WTC11 (cell line): Measurements from ENCODE around the gene SELENOF. TPM values are rescaled to one million over a fixed set of nuclear protein-coding genes. Genes with fewer than 3 reads are reported as not detected.

Experiments used
- ATAC-seq: fragments of 200-7000 bp; cut with Tn5 transposase; 2 replicates; pipeline ENCODE4 v1.10.0; 2021; ENCODE audit warnings: mild to moderate bottlenecking, moderate library complexity
- CTCF ChIA-PET: fragments of 300-600 bp; sonication (Branson Sonifier 250); formaldehyde crosslinking; loops from one replicate; lab custom pipeline; 2021; ENCODE audit warnings: antibody characterized with exemption; lab: Charles Lee
- POLR2A ChIA-PET: fragments of 350-600 bp; sonication (Branson Sonifier 250); formaldehyde crosslinking; loops from one replicate; lab custom pipeline; 2021; ENCODE audit warnings: antibody characterized with exemption; lab: Charles Lee
- DNase-seq: peaks from one replicate; pipeline ENCODE4 v3.0.0; 2021; ENCODE audit warnings: low spot score
- H3K27ac Mint-ChIP-seq: 2 replicates; pipeline ENCODE4 v1.8.0; 2021; ENCODE audit warnings: mixed read lengths
- H3K27me3 Mint-ChIP-seq: 2 replicates; pipeline ENCODE4 v1.8.0; 2021; ENCODE audit warnings: low read depth, mild to moderate bottlenecking, moderate library complexity, mixed read lengths
- H3K36me3 Mint-ChIP-seq: 2 replicates; pipeline ENCODE4 v1.8.0; 2021; ENCODE audit warnings: mixed read lengths
- H3K4me1 Mint-ChIP-seq: 2 replicates; pipeline ENCODE4 v1.8.0; 2022; ENCODE audit warnings: mixed read lengths
- H3K4me3 Mint-ChIP-seq: 2 replicates; pipeline ENCODE4 v1.8.0; 2021; ENCODE audit warnings: mild to moderate bottlenecking, moderate library complexity, mixed read lengths
- H3K9me3 Mint-ChIP-seq: 2 replicates; pipeline ENCODE4 v1.8.0; 2021; ENCODE audit warnings: mixed read lengths
- AFF4 ChIP-seq: sonication (generic); formaldehyde crosslinking; IDR thresholded peaks from 2 replicates; pipeline ENCODE4 v1.8.1; 2023; ENCODE audit warnings: mild to moderate bottlenecking, missing genetic modification reagents, borderline replicate concordance
- ARID4B ChIP-seq: sonication (generic); formaldehyde crosslinking; IDR thresholded peaks from 2 replicates; pipeline ENCODE4 v1.8.0; 2023; ENCODE audit warnings: missing genetic modification reagents, mild to moderate bottlenecking, borderline replicate concordance
- CTCF ChIP-seq: fragments of 200-600 bp; IDR thresholded peaks from 2 replicates; pipeline ENCODE4 v1.8.0; 2022; ENCODE audit warnings: antibody characterized with exemption
- E2F5 ChIP-seq: sonication (generic); formaldehyde crosslinking; IDR thresholded peaks from 2 replicates; pipeline ENCODE4 v1.8.1; 2022; ENCODE audit warnings: mild to moderate bottlenecking, moderate library complexity, missing genetic modification reagents
- IRF2 ChIP-seq: sonication (generic); formaldehyde crosslinking; IDR thresholded peaks from 2 replicates; pipeline ENCODE4 v1.8.0; 2022; ENCODE audit warnings: low read depth, missing genetic modification reagents, borderline replicate concordance
- MAX ChIP-seq: sonication (generic); formaldehyde crosslinking; IDR thresholded peaks from 2 replicates; pipeline ENCODE4 v1.8.0; 2022; ENCODE audit warnings: mild to moderate bottlenecking, missing genetic modification reagents
- MXD4 ChIP-seq: fragments of 250-450 bp; sonication (Bioruptor Pico); IDR thresholded peaks from 2 replicates; pipeline ENCODE4 v1.8.0; 2021; ENCODE audit warnings: mild to moderate bottlenecking, moderate library complexity, borderline replicate concordance
- NR1H2 ChIP-seq: sonication (generic); formaldehyde crosslinking; IDR thresholded peaks from 2 replicates; pipeline ENCODE4 v1.9.0; 2021; ENCODE audit warnings: mild to moderate bottlenecking, moderate library complexity, missing genetic modification reagents
- TCF7 ChIP-seq: sonication (generic); formaldehyde crosslinking; IDR thresholded peaks from 2 replicates; pipeline ENCODE4 v1.8.0; 2022; ENCODE audit warnings: mild to moderate bottlenecking, low read depth, missing genetic modification reagents, moderate library complexity
- ZBTB21 ChIP-seq: sonication (generic); formaldehyde crosslinking; IDR thresholded peaks from 2 replicates; pipeline ENCODE4 v1.8.1; 2023; ENCODE audit warnings: mild to moderate bottlenecking, missing genetic modification reagents, borderline replicate concordance
- ZNF121 ChIP-seq: sonication (generic); formaldehyde crosslinking; IDR thresholded peaks from 2 replicates; pipeline ENCODE4 v1.8.0; 2023; ENCODE audit warnings: missing genetic modification reagents
- total RNA-seq: library from RNA; stranded (reverse); gene quantifications from 3 replicates; pipeline ENCODE4 v1.2.3, GENCODE V29; 2021
- TF ChIP-seq, protein P1 (sequence below): sonication (generic); formaldehyde crosslinking; IDR thresholded peaks from 2 replicates; pipeline ENCODE4 v1.8.0; 2022; ENCODE audit warnings: mild to moderate bottlenecking, missing genetic modification reagents
- TF ChIP-seq, protein P2 (sequence below): fragments of 250-450 bp; sonication (Bioruptor Pico); IDR thresholded peaks from 2 replicates; pipeline ENCODE4 v1.9.0; 2021; ENCODE audit warnings: mild to moderate bottlenecking
- TF ChIP-seq, protein P3 (sequence below): sonication (generic); formaldehyde crosslinking; IDR thresholded peaks from 2 replicates; pipeline ENCODE4 v1.8.1; 2023; ENCODE audit warnings: mild to moderate bottlenecking, missing genetic modification reagents

The SELENOF gene
- total RNA-seq, 1 experiment from 2014 or later: 156 TPM

DNA sequence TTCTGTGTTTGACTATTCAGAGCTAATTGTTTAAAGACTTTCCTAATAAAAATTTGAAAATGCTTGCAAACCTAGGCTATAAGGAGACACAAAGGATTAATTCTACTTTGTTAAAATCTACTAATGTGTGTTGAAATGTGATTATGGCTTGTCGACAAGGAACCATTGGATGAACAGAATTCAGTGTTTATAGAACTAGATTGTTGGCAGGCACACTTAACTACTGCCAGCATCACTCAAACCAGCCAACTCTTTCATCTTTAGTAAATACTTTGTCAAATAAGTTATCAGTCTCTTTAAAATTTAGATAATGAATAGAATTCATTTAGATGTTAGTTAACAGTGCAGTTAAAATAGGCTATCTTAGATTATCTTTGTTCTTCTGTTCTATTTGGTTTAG, 28.1 kb upstream of the SELENOF start (continued):
- TF ChIP-seq ARID4B: no peak
- no peak for TF ChIP-seq TCF7 (CRISPR knock-in tag)
- TF ChIP-seq, protein P1, sequence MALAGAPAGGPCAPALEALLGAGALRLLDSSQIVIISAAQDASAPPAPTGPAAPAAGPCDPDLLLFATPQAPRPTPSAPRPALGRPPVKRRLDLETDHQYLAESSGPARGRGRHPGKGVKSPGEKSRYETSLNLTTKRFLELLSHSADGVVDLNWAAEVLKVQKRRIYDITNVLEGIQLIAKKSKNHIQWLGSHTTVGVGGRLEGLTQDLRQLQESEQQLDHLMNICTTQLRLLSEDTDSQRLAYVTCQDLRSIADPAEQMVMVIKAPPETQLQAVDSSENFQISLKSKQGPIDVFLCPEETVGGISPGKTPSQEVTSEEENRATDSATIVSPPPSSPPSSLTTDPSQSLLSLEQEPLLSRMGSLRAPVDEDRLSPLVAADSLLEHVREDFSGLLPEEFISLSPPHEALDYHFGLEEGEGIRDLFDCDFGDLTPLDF (CRISPR knock-in tag): no peak
- no peak for TF ChIP-seq AFF4 (CRISPR knock-in tag)

DNA sequence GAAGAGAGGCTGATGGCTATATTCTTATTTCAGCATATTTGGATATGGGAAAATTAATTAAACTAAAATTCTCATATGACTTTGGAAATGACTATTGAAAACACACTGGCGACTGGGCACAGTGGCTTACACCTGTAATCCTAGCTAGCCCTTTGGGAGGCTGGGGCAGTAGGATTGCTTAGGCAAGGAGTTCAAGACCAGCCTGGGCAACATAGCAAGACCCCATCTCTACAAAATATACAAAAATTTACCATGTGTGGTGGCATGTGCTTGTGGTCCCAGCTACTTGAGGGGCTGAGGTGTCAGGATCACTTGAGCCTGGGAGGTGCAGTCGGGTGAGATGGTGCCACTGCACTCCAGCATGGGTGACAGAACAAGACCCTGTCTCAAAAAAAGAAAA, 26.7 kb upstream of the SELENOF start:
- TF ChIP-seq, protein P2, sequence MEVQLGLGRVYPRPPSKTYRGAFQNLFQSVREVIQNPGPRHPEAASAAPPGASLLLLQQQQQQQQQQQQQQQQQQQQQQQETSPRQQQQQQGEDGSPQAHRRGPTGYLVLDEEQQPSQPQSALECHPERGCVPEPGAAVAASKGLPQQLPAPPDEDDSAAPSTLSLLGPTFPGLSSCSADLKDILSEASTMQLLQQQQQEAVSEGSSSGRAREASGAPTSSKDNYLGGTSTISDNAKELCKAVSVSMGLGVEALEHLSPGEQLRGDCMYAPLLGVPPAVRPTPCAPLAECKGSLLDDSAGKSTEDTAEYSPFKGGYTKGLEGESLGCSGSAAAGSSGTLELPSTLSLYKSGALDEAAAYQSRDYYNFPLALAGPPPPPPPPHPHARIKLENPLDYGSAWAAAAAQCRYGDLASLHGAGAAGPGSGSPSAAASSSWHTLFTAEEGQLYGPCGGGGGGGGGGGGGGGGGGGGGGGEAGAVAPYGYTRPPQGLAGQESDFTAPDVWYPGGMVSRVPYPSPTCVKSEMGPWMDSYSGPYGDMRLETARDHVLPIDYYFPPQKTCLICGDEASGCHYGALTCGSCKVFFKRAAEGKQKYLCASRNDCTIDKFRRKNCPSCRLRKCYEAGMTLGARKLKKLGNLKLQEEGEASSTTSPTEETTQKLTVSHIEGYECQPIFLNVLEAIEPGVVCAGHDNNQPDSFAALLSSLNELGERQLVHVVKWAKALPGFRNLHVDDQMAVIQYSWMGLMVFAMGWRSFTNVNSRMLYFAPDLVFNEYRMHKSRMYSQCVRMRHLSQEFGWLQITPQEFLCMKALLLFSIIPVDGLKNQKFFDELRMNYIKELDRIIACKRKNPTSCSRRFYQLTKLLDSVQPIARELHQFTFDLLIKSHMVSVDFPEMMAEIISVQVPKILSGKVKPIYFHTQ (CRISPR knock-in tag): no peak
- TF ChIP-seq, protein P3, sequence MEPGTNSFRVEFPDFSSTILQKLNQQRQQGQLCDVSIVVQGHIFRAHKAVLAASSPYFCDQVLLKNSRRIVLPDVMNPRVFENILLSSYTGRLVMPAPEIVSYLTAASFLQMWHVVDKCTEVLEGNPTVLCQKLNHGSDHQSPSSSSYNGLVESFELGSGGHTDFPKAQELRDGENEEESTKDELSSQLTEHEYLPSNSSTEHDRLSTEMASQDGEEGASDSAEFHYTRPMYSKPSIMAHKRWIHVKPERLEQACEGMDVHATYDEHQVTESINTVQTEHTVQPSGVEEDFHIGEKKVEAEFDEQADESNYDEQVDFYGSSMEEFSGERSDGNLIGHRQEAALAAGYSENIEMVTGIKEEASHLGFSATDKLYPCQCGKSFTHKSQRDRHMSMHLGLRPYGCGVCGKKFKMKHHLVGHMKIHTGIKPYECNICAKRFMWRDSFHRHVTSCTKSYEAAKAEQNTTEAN (CRISPR knock-in tag): no peak
- TF ChIP-seq IRF2 (CRISPR knock-in tag) (no peak), ZNF121 (CRISPR knock-in tag) (peak; percentile 89), MXD4 (CRISPR knock-in tag) (no peak)
- H3K27ac Mint-ChIP-seq: no peak overlapping the region
- H3K9me3 Mint-ChIP-seq: no peaks in the 10 kb centered on the region
- ATAC-seq: no peak
- ChIA-PET POLR2A (no interaction called here), CTCF (no interaction called here)
- no peaks in the 10 kb centered on the region for H3K36me3 Mint-ChIP-seq
- DNase-seq: no peak
- no peaks in the 10 kb centered on the region for H3K27me3 Mint-ChIP-seq
- H3K4me3 Mint-ChIP-seq: no peak overlapping the region
- H3K4me1 Mint-ChIP-seq: peaks cover 31% of the 10 kb centered on the region

GRCh38 chr1:86939406-86939805, 25.5 kb upstream of the SELENOF start:
- DNase-seq (no peak), ATAC-seq (no peak)
- Mint-ChIP-seq H3K36me3 (no peaks in the 10 kb centered on the region), H3K9me3 (no peaks in the 10 kb centered on the region), H3K27me3 (no peaks in the 10 kb centered on the region), H3K27ac (peak overlapping the region; percentile 94), H3K4me1 (peaks cover 36% of the 10 kb centered on the region), H3K4me3 (peak overlapping the region; percentile 57)
- CTCF ChIA-PET: no interaction called here
- POLR2A ChIA-PET: interaction anchor here (0.5 kb wide), 1 partner anchor 392 kb away, joined by 4 read pairs; no protein-coding TSS in a partner anchor
- TF ChIP-seq ZNF121 (CRISPR knock-in tag): no peak
- no peak for TF ChIP-seq MAX
- TF ChIP-seq E2F5 (CRISPR knock-in tag): no peak
- TF ChIP-seq NR1H2 (CRISPR knock-in tag): no peak
- no peak for TF ChIP-seq ZBTB21 (CRISPR knock-in tag)
- no peak for TF ChIP-seq CTCF
